HepG2 (cell line): ENCODE results near the gene TRIM54. TPM values are rescaled to one million over a fixed set of nuclear protein-coding genes. Genes with fewer than 3 reads are reported as not detected.

Experiments used
- ATRX ChIP-seq: sonication (generic); formaldehyde crosslinking; IDR thresholded peaks from 2 replicates; pipeline ENCODE4 v1.4.0; 2020; ENCODE audit warnings: missing genetic modification reagents, borderline replicate concordance
- BORCS8-MEF2B ChIP-seq: sonication (generic); formaldehyde crosslinking; IDR thresholded peaks from 2 replicates; pipeline ENCODE4 v1.8.0; 2022; ENCODE audit warnings: mild to moderate bottlenecking, missing genetic modification reagents
- CBX1 ChIP-seq: IDR thresholded peaks from one replicate; pipeline ENCODE4 v1.6.1; 2016; ENCODE audit warnings: antibody characterized with exemption, low read depth
- CEBPG ChIP-seq: IDR thresholded peaks from 2 replicates; pipeline ENCODE4 v1.6.1; 2016
- KDM3A ChIP-seq: IDR thresholded peaks from 2 replicates; pipeline ENCODE4 v1.6.1; 2018; ENCODE audit warnings: low read depth, missing compliant biosample characterization
- MZF1 ChIP-seq: sonication (generic); formaldehyde crosslinking; IDR thresholded peaks from 2 replicates; pipeline ENCODE4 v1.8.1; 2023; ENCODE audit warnings: mild to moderate bottlenecking, missing genetic modification reagents, borderline replicate concordance
- PCBP2 ChIP-seq: fragments of 200-400 bp; formaldehyde crosslinking; optimal IDR thresholded peaks from 2 replicates; pipeline ENCODE3; 2018; ENCODE audit warnings: low read length, low read depth; ENCODE audit not compliant: poor library complexity, severe bottlenecking
- RARG ChIP-seq: sonication (generic); formaldehyde crosslinking; IDR thresholded peaks from 2 replicates; pipeline ENCODE4 v1.4.0; 2020; ENCODE audit warnings: low read depth, mild to moderate bottlenecking, missing genetic modification reagents
- SOX5 ChIP-seq: IDR thresholded peaks from 2 replicates; pipeline ENCODE4 v1.6.1; 2016; ENCODE audit warnings: borderline replicate concordance
- STAT5B ChIP-seq: sonication (generic); formaldehyde crosslinking; IDR thresholded peaks from 2 replicates; pipeline ENCODE4 v1.4.0; 2020; ENCODE audit warnings: missing genetic modification reagents
- TBX2 ChIP-seq: sonication (generic); formaldehyde crosslinking; IDR thresholded peaks from 2 replicates; pipeline ENCODE4 v1.5.0; 2020; ENCODE audit warnings: missing genetic modification reagents, mild to moderate bottlenecking, borderline replicate concordance
- WIZ ChIP-seq: sonication (generic); formaldehyde crosslinking; IDR thresholded peaks from 2 replicates; pipeline ENCODE4 v1.5.1; 2020; ENCODE audit warnings: mild to moderate bottlenecking, missing genetic modification reagents
- ZMYM3 ChIP-seq: sonication (generic); formaldehyde crosslinking; IDR thresholded peaks from 2 replicates; pipeline ENCODE4 v1.5.1; 2020; ENCODE audit warnings: mild to moderate bottlenecking, missing genetic modification reagents
- ZNF367 ChIP-seq: sonication (generic); formaldehyde crosslinking; IDR thresholded peaks from 2 replicates; pipeline ENCODE4 v1.4.0; 2020; ENCODE audit warnings: missing genetic modification reagents, borderline replicate concordance
- ZNF616 ChIP-seq: sonication (generic); formaldehyde crosslinking; IDR thresholded peaks from 2 replicates; pipeline ENCODE4 v1.5.0; 2020; ENCODE audit warnings: low read depth, mild to moderate bottlenecking, missing genetic modification reagents
- ZNF678 ChIP-seq: sonication (generic); formaldehyde crosslinking; IDR thresholded peaks from 2 replicates; pipeline ENCODE4 v1.4.0; 2020; ENCODE audit warnings: mild to moderate bottlenecking, missing genetic modification reagents
- ZNF792 ChIP-seq: IDR thresholded peaks from 2 replicates; pipeline ENCODE4 v1.6.1; 2016
- polyA plus RNA-seq, 8 experiments: library from polyadenylated mRNA; depleted of rRNA in 3 of 8; stranded (reverse) in 7 of 8; unstranded in 1 of 8; fragments of >200 nt; fragmentation: Illumina TruSeq in 4 of 8; extraction: Trizol in 4 of 8; gene quantifications; 2 replicates each; pipeline versions ENCODE4 v1.2.1 to v1.2.3, GENCODE V29; 2011 to 2016; ENCODE audit warnings: low read depth in 4 of 8, missing spikeins in 1 of 8, mixed read lengths in 1 of 8; ENCODE audit not compliant: insufficient read depth in 1 of 8
- total RNA-seq, 5 experiments: library from RNA; depleted of rRNA; stranded (reverse); fragments of >200 nt; fragmentation: Illumina TruSeq; extraction: Trizol; gene quantifications; 2 replicates each; pipeline ENCODE4 v1.2.3, GENCODE V29; 2016; ENCODE audit warnings: low read depth in 1 of 5
- TF ChIP-seq, protein P1 (sequence below): sonication (generic); formaldehyde crosslinking; IDR thresholded peaks from 2 replicates; pipeline ENCODE4 v1.4.0; 2020; ENCODE audit warnings: low read depth, missing genetic modification reagents
- TF ChIP-seq, protein P2 (sequence below): sonication (generic); formaldehyde crosslinking; IDR thresholded peaks from 2 replicates; pipeline ENCODE4 v1.8.1; 2022; ENCODE audit warnings: low read depth, mild to moderate bottlenecking, missing genetic modification reagents
- TF ChIP-seq, protein P3 (sequence below): IDR thresholded peaks from 2 replicates; pipeline ENCODE4 v1.6.1; 2016
- TF ChIP-seq, protein P4 (sequence below): sonication (generic); formaldehyde crosslinking; IDR thresholded peaks from 2 replicates; pipeline ENCODE4 v1.4.0; 2020; ENCODE audit warnings: mild to moderate bottlenecking, missing genetic modification reagents

The TRIM54 gene
- total and polyA plus RNA-seq, 2 of the 13 experiments (the other 11 are each of a cell fraction or from before 2014, with no cell fraction given) = 0.07 to 0.13 TPM

DNA sequence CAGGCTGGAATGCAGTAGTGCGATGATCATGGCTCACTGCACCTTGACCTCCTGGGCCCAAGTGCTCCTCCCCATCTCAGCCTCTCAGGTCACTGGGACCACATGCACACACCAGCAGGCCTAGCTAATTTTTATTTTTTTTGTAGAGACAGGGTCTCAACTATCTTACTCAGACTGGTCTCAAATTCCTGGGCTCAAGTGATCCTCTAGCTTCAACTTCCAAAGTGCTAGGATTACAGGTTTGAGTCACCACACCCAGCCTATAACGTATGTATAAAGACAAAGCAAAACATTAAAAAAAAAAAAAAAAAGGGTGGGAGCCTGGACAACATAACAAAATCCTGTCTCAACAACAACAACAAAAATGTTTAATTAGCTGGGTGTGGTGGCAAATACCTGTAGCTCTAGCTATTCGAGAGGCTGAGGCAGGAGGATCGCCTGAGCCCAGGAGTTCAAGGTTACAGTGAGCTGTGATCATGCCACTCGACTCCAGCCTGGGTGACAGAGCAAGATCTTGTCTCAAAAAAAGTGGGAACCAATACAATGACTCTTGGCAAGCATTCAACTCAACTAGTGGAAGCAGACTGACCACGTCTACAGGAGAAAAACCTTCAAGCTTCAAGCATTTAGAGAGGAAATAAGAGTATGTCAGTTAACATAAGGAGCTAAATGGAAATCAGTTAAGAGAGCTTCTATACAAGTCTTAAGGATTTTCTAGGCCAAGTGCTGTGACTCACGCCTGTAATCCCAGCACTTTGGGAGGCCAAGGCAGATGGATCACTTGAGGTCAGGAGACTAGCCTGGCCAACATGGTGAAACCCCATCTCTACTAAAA lies 71.8 kb downstream of the TRIM54 start (continued):
- TF ChIP-seq, protein P1, sequence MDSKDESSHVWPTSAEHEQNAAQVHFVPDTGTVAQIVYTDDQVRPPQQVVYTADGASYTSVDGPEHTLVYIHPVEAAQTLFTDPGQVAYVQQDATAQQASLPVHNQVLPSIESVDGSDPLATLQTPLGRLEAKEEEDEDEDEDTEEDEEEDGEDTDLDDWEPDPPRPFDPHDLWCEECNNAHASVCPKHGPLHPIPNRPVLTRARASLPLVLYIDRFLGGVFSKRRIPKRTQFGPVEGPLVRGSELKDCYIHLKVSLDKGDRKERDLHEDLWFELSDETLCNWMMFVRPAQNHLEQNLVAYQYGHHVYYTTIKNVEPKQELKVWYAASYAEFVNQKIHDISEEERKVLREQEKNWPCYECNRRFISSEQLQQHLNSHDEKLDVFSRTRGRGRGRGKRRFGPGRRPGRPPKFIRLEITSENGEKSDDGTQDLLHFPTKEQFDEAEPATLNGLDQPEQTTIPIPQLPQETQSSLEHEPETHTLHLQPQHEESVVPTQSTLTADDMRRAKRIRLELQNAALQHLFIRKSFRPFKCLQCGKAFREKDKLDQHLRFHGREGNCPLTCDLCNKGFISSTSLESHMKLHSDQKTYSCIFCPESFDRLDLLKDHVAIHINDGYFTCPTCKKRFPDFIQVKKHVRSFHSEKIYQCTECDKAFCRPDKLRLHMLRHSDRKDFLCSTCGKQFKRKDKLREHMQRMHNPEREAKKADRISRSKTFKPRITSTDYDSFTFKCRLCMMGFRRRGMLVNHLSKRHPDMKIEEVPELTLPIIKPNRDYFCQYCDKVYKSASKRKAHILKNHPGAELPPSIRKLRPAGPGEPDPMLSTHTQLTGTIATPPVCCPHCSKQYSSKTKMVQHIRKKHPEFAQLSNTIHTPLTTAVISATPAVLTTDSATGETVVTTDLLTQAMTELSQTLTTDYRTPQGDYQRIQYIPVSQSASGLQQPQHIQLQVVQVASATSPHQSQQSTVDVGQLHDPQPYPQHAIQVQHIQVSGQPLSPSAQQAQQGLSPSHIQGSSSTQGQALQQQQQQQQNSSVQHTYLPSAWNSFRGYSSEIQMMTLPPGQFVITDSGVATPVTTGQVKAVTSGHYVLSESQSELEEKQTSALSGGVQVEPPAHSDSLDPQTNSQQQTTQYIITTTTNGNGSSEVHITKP = peak; percentile 59; the same call in 1 of the 2 replicates
- TF ChIP-seq TBX2 (peak; percentile 68; the same call in 1 of the 2 replicates), STAT5B (no peak), ZNF616 (no peak), ZNF678 (peak; percentile 54; the same call in 1 of the 2 replicates), ZMYM3 (CRISPR knock-in tag) (peak; percentile 67; the same call in 1 of the 2 replicates), ZNF792 (CRISPR knock-in tag) (peak; percentile 53; the same call in 1 of the 2 replicates), ATRX (no peak), CBX1 (no peak), CEBPG (CRISPR knock-in tag) (no peak; the same call in 1 of the 2 replicates), SOX5 (CRISPR knock-in tag) (peak; percentile 11), WIZ (no peak), BORCS8-MEF2B (CRISPR knock-in tag) (no peak), MZF1 (no peak), ZNF367 (no peak), RARG (CRISPR knock-in tag) (no peak), KDM3A (0 out of 2 replicates have a peak, but pooled peaks have one; percentile 21), PCBP2 (no peak)
- TF ChIP-seq, protein P2, sequence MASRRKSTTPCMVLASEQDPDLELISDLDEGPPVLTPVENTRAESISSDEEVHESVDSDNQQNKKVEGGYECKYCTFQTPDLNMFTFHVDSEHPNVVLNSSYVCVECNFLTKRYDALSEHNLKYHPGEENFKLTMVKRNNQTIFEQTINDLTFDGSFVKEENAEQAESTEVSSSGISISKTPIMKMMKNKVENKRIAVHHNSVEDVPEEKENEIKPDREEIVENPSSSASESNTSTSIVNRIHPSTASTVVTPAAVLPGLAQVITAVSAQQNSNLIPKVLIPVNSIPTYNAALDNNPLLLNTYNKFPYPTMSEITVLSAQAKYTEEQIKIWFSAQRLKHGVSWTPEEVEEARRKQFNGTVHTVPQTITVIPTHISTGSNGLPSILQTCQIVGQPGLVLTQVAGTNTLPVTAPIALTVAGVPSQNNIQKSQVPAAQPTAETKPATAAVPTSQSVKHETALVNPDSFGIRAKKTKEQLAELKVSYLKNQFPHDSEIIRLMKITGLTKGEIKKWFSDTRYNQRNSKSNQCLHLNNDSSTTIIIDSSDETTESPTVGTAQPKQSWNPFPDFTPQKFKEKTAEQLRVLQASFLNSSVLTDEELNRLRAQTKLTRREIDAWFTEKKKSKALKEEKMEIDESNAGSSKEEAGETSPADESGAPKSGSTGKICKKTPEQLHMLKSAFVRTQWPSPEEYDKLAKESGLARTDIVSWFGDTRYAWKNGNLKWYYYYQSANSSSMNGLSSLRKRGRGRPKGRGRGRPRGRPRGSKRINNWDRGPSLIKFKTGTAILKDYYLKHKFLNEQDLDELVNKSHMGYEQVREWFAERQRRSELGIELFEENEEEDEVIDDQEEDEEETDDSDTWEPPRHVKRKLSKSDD (CRISPR knock-in tag) = no peak
- TF ChIP-seq, protein P3, sequence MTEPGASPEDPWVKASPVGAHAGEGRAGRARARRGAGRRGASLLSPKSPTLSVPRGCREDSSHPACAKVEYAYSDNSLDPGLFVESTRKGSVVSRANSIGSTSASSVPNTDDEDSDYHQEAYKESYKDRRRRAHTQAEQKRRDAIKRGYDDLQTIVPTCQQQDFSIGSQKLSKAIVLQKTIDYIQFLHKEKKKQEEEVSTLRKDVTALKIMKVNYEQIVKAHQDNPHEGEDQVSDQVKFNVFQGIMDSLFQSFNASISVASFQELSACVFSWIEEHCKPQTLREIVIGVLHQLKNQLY = 0 out of 2 replicates have a peak, but pooled peaks have one; percentile 35
- TF ChIP-seq, protein P4, sequence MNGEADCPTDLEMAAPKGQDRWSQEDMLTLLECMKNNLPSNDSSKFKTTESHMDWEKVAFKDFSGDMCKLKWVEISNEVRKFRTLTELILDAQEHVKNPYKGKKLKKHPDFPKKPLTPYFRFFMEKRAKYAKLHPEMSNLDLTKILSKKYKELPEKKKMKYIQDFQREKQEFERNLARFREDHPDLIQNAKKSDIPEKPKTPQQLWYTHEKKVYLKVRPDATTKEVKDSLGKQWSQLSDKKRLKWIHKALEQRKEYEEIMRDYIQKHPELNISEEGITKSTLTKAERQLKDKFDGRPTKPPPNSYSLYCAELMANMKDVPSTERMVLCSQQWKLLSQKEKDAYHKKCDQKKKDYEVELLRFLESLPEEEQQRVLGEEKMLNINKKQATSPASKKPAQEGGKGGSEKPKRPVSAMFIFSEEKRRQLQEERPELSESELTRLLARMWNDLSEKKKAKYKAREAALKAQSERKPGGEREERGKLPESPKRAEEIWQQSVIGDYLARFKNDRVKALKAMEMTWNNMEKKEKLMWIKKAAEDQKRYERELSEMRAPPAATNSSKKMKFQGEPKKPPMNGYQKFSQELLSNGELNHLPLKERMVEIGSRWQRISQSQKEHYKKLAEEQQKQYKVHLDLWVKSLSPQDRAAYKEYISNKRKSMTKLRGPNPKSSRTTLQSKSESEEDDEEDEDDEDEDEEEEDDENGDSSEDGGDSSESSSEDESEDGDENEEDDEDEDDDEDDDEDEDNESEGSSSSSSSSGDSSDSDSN = peak; percentile 29; the same call in 1 of the 2 replicates
